NCI-H2171 (cell line): ENCODE results near the gene SLC19A1.
A peak's percentile ranks its signal among the peaks of the same experiment; 100 is the strongest.

Source experiments
- DNase-seq: peaks from one replicate; lab custom pipeline; 2025; lab: John Stamatoyannopoulos, UW

Gene SLC19A1

GRCh38 chr21:45544449-45545235 lies 2.4 kb upstream of the SLC19A1 start:
- DNase-seq, result no peak

- no peak for DNase-seq
These were observed 1.6 kb upstream of the SLC19A1 start for GRCh38 chr21:45543710-45544448.

- no peak for DNase-seq
These were observed 1.1 kb upstream of the SLC19A1 start for GRCh38 chr21:45543371-45543709.

- DNase-seq, result no peak
These were observed 579 bp upstream of the SLC19A1 start for GRCh38 chr21:45542667-45543370.

GRCh38 chr21:45541221-45542039 lies 810 bp downstream of the SLC19A1 start:
- DNase-seq, result peak; percentile 65

GRCh38 chr21:45540601-45540970 lies 1.7 kb downstream of the SLC19A1 start:
- no peak for DNase-seq

GRCh38 chr21:45539796-45540600 lies 2.2 kb downstream of the SLC19A1 start:
- DNase-seq, result no peak

GRCh38 chr21:45539046-45539795 lies 3.0 kb downstream of the SLC19A1 start:
- no peak for DNase-seq

- DNase-seq, result no peak
These were observed 3.7 kb downstream of the SLC19A1 start for GRCh38 chr21:45538381-45539045.

GRCh38 chr21:45537746-45538291 lies 4.4 kb downstream of the SLC19A1 start:
- no peak for DNase-seq

GRCh38 chr21:45537111-45537745 lies 5.0 kb downstream of the SLC19A1 start:
- no peak for DNase-seq

GRCh38 chr21:45536301-45537081 lies 5.7 kb downstream of the SLC19A1 start:
- no peak for DNase-seq

- DNase-seq, result no peak
These were observed 6.7 kb downstream of the SLC19A1 start for GRCh38 chr21:45535341-45536081.

- peak; percentile 49 for DNase-seq
These were observed 7.5 kb downstream of the SLC19A1 start for GRCh38 chr21:45534636-45535331.

- DNase-seq, result no peak
These were observed 8.2 kb downstream of the SLC19A1 start for GRCh38 chr21:45533846-45534635.

GRCh38 chr21:45533361-45533845 lies 8.8 kb downstream of the SLC19A1 start:
- no peak for DNase-seq
